ENCODE results near the gene TK1.

TK1 gene

DNA sequence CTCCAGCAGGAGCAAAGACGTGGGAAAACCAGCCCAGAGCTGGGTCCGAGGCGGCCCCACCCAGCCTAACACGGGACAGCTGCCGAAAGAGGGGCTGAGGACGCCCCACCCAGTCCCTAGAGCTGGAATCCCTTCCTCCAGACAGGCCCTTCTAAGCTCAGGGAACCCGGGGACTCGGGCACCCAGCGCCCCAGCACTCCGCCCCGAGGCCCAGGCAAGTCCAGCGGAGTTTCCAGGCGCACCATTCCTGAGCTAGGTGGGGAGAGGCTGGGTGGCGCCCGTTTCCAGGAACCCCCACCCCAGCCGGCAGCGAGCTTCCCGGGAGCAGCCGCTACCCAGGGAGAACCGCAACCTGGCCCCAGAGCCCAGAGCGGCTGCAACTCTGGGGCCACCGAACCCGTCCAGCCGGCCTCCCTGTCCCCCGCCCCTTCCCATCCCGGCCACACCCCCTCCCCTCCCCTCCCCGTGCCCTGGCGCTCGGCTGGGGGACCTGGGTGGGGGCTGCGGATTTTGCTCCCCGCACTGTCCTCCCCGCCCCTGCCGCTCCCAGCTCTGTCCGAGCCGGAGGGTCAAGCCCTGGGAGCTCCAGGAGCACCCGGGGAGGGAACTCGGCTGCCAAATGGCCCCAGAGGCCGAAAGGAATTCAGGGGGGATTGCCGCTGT, 58.8 kb downstream of the TK1 start:
- H3K27me3 ChIP-seq (ENCODE audit: insufficient read depth, low read length, poor library complexity) = no peaks in the 10 kb centered on the region
- H3K4me2 ChIP-seq (ENCODE audit: insufficient read depth, low read length) = peak overlapping the region; percentile 94
- peaks cover 12% of the 10 kb centered on the region for H3K79me2 ChIP-seq (ENCODE audit: insufficient read depth, low read length)
- H3K9ac ChIP-seq (ENCODE audit: low read depth, low read length) = peak overlapping the region; percentile 70
- H3K4me1 ChIP-seq (ENCODE audit: insufficient read depth, low read length) = peaks cover 74% of the 10 kb centered on the region
- H3K4me3 ChIP-seq (ENCODE audit: low read depth in 1 of 2, low read length in 2 of 2) = peak overlapping the region; percentile 35 to 71; a peak in 3 of 4 replicates
- peak overlapping the region; percentile 45 for H3K27ac ChIP-seq (ENCODE audit: low read length)
- peak overlapping the region; percentile 76 for H2AFZ ChIP-seq (ENCODE audit: low read depth, low read length)
- DNase-seq = no peak
- peaks cover 7% of the 10 kb centered on the region; the same call in 1 of the 2 replicates for H4K20me1 ChIP-seq (ENCODE audit: insufficient read depth, low read length)
- peaks cover 15% of the 10 kb centered on the region for H3K36me3 ChIP-seq (ENCODE audit: insufficient read depth, low read length)
- no peak for ATAC-seq (ENCODE audit: insufficient read depth, low read depth)
- no peak for TF ChIP-seq EZH2 (IDR thresholded peaks at IDR 0.05; ENCODE audit: borderline replicate concordance, low read depth, low read length, severe bottlenecking)
- TF ChIP-seq, protein P1, sequence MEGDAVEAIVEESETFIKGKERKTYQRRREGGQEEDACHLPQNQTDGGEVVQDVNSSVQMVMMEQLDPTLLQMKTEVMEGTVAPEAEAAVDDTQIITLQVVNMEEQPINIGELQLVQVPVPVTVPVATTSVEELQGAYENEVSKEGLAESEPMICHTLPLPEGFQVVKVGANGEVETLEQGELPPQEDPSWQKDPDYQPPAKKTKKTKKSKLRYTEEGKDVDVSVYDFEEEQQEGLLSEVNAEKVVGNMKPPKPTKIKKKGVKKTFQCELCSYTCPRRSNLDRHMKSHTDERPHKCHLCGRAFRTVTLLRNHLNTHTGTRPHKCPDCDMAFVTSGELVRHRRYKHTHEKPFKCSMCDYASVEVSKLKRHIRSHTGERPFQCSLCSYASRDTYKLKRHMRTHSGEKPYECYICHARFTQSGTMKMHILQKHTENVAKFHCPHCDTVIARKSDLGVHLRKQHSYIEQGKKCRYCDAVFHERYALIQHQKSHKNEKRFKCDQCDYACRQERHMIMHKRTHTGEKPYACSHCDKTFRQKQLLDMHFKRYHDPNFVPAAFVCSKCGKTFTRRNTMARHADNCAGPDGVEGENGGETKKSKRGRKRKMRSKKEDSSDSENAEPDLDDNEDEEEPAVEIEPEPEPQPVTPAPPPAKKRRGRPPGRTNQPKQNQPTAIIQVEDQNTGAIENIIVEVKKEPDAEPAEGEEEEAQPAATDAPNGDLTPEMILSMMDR (IDR thresholded peaks at IDR 0.05; ENCODE audit: borderline replicate concordance, extremely low read depth, low read length, poor library complexity, severe bottlenecking) = no peak
- H3K9me3 ChIP-seq (ENCODE audit: insufficient read depth, low read length, severe bottlenecking) = no peaks in the 10 kb centered on the region

DNA sequence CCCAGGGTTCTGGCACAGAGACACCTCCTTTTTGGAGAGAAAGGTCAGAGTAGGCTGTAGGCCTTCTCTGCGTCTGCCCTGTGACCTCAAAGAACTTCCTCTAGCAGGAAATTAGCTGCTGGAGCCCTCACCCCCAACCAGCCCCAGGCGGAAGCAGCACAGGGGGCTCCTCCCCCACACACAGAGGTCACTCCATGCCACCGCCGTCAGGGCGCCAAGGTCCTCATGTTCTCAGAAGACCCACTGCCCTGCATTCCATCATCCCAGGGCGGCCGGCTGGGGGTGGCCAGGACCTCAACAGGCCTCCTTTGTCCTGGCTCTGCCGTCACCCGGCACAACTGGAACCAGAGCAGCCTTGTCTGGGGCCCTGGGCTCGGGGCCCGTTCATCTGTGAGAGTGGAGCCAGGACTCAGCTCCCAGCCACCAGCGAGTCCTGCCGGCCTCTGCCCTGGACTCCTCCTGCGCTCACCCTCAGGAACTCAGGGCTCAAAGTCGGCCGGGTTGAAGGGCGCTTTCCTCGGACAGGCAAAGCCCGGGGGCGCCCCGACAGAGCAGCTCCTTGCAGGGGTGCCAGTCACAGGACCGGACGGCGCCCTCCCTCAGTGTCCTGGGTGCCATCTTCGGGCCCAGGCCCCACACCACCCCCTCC, 59.5 kb downstream of the TK1 start:
- peaks cover 74% of the 10 kb centered on the region for H3K4me1 ChIP-seq (ENCODE audit: insufficient read depth, low read length)
- peak; percentile 66 for DNase-seq

DNA sequence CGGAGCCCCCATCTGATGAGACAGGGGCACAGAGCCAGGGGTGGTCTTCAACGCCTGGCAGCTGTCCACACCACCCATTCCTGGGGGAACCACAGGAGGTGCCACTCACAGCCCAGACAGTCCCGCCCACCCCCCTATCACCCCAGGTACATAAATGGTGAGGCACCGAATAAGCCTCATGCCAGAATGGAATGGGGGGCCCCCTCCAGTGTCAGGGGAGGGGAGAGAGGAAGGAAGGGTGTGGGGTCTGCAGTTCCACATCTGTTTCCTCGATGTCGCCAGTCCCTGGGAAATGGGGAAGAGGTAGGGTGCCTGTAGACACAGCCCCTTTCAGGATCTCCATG, 60.0 kb downstream of the TK1 start:
- DNase-seq = no peak
- peak overlapping the region; percentile 94 for H3K4me2 ChIP-seq (ENCODE audit: insufficient read depth, low read length)

More for the DNA sequence above, 59.5 kb downstream of the TK1 start:
- Histone ChIP-seq H3K79me2 (ENCODE audit: insufficient read depth, low read length) (peaks cover 9% of the 10 kb centered on the region), H3K9me3 (ENCODE audit: insufficient read depth, low read length, severe bottlenecking) (no peaks in the 10 kb centered on the region), H3K27me3 (ENCODE audit: insufficient read depth, low read length, poor library complexity) (no peaks in the 10 kb centered on the region), H3K36me3 (ENCODE audit: insufficient read depth, low read length) (peaks cover 15% of the 10 kb centered on the region), H4K20me1 (ENCODE audit: insufficient read depth, low read length) (peaks cover under 1% of the 10 kb centered on the region; the same call in 1 of the 2 replicates), H3K4me3 (ENCODE audit: low read depth in 1 of 2, low read length in 2 of 2) (peak overlapping the region in 1 of 2 experiments; percentile 71; a peak in 3 of 4 replicates), H3K4me2 (ENCODE audit: insufficient read depth, low read length) (peak overlapping the region; percentile 94), H2AFZ (ENCODE audit: low read depth, low read length) (no peak overlapping the region), H3K9ac (ENCODE audit: low read depth, low read length) (peak overlapping the region; percentile 70), H3K27ac (ENCODE audit: low read length) (peak overlapping the region; percentile 60)
- ATAC-seq (ENCODE audit: insufficient read depth, low read depth) = no peak
- TF ChIP-seq EZH2 (IDR thresholded peaks at IDR 0.05; ENCODE audit: borderline replicate concordance, low read depth, low read length, severe bottlenecking) = no peak
- TF ChIP-seq, protein P1 (IDR thresholded peaks at IDR 0.05; ENCODE audit: borderline replicate concordance, extremely low read depth, low read length, poor library complexity, severe bottlenecking) = no peak

More for the DNA sequence above, 60.0 kb downstream of the TK1 start:
- peak overlapping the region; percentile 60 for H3K27ac ChIP-seq (ENCODE audit: low read length)
- H3K9ac ChIP-seq (ENCODE audit: low read depth, low read length) = peak overlapping the region; percentile 70; the same call in 1 of the 2 replicates
- peaks cover 9% of the 10 kb centered on the region for H3K79me2 ChIP-seq (ENCODE audit: insufficient read depth, low read length)
- no peak overlapping the region for H2AFZ ChIP-seq (ENCODE audit: low read depth, low read length)
- H4K20me1 ChIP-seq (ENCODE audit: insufficient read depth, low read length) = no peaks in the 10 kb centered on the region
- H3K27me3 ChIP-seq (ENCODE audit: insufficient read depth, low read length, poor library complexity) = no peaks in the 10 kb centered on the region
- TF ChIP-seq, protein P1 (IDR thresholded peaks at IDR 0.05; ENCODE audit: borderline replicate concordance, extremely low read depth, low read length, poor library complexity, severe bottlenecking) = no peak
- no peak for TF ChIP-seq EZH2 (IDR thresholded peaks at IDR 0.05; ENCODE audit: borderline replicate concordance, low read depth, low read length, severe bottlenecking)
- peaks cover 17% of the 10 kb centered on the region for H3K36me3 ChIP-seq (ENCODE audit: insufficient read depth, low read length)
- no peaks in the 10 kb centered on the region for H3K9me3 ChIP-seq (ENCODE audit: insufficient read depth, low read length, severe bottlenecking)
- H3K4me3 ChIP-seq (ENCODE audit: low read depth in 1 of 2, low read length in 2 of 2) = 0 out of 4 replicates have a peak overlapping the region, but pooled peaks of 1 of the 2 experiments have one; percentile 71
- ATAC-seq (ENCODE audit: insufficient read depth, low read depth) = no peak
- H3K4me1 ChIP-seq (ENCODE audit: insufficient read depth, low read length) = peaks cover 74% of the 10 kb centered on the region

Data from DND-41 (cell line).